PC-3 (cell line): ENCODE measurements around the gene FAM124A. TPM values are rescaled to one million over a fixed set of nuclear protein-coding genes. Genes with fewer than 3 reads are reported as not detected.

ENCODE experiments used
- ATAC-seq: fragments of 200-7000 bp; cut with Tn5 transposase; 2 replicates; pipeline ENCODE4 v1.9.1; 2020; ENCODE audit warnings: mild to moderate bottlenecking, moderate library complexity
- BruUV-seq: library from RNA; stranded (reverse); fragments of 400-500 nt; replicated peaks from 2 replicates; lab custom pipeline; 2021; lab: Mats Ljungman, UMichigan
- CTCF ChIA-PET: fragments of 300-600 bp; sonication (Branson Sonifier 250); formaldehyde crosslinking; loops from one replicate; lab custom pipeline; 2022; ENCODE audit warnings: antibody characterized with exemption; lab: Charles Lee
- POLR2A ChIA-PET: fragments of 300-600 bp; sonication (Branson Sonifier 250); formaldehyde crosslinking; loops from one replicate; lab custom pipeline; 2022; ENCODE audit warnings: antibody characterized with exemption; ENCODE audit not compliant: unreplicated experiment; lab: Charles Lee
- DNase-seq: peaks from one replicate; pipeline ENCODE4 v3.0.0-alpha.2; 2015
- H2AFZ ChIP-seq: fragments of 300-600 bp; sonication (generic); 2 replicates; pipeline ENCODE4 v1.6.0; 2016; ENCODE audit warnings: antibody characterized with exemption, low read length
- H3F3A ChIP-seq: fragments of 300-600 bp; sonication (generic); one replicate; pipeline ENCODE4 v1.6.0; 2017; ENCODE audit warnings: antibody characterized with exemption, low read length, control low read depth, mild to moderate bottlenecking; ENCODE audit not compliant: unreplicated experiment
- H3K27ac ChIP-seq: fragments of 300-600 bp; sonication (generic); 2 replicates; pipeline ENCODE4 v1.5.1; 2016; ENCODE audit warnings: mild to moderate bottlenecking, low read length
- H3K27me3 ChIP-seq: fragments of 300-600 bp; sonication (generic); 2 replicates; pipeline ENCODE4 v1.6.1; 2016; ENCODE audit warnings: low read length, mixed read lengths
- H3K36me3 ChIP-seq: fragments of 300-600 bp; sonication (generic); 2 replicates; pipeline ENCODE4 v1.6.1; 2016; ENCODE audit warnings: low read depth, mixed run types, low read length, mixed read lengths
- H3K4me1 ChIP-seq: fragments of 300-600 bp; sonication (generic); 2 replicates; pipeline ENCODE4 v1.5.1; 2016; ENCODE audit warnings: low read length; ENCODE audit not compliant: insufficient read depth
- H3K4me2 ChIP-seq: fragments of 300-600 bp; sonication (generic); 2 replicates; pipeline ENCODE4 v1.6.0; 2016; ENCODE audit warnings: low read length
- H3K4me3 ChIP-seq: fragments of 300-600 bp; sonication (generic); 2 replicates; pipeline ENCODE4 v1.5.1; 2016; ENCODE audit warnings: mild to moderate bottlenecking, low read length, mixed read lengths
- H3K79me2 ChIP-seq: fragments of 300-600 bp; sonication (generic); 2 replicates; pipeline ENCODE4 v1.6.1; 2017; ENCODE audit warnings: low read length, mixed read lengths
- H3K9ac ChIP-seq: fragments of 300-600 bp; sonication (generic); 2 replicates; pipeline ENCODE4 v1.6.0; 2016; ENCODE audit warnings: mild to moderate bottlenecking, low read length
- H3K9me2 ChIP-seq: fragments of 300-600 bp; sonication (generic); replicated peaks from 2 replicates; pipeline ENCODE4 v1.6.1; 2016; ENCODE audit warnings: mixed run types, low read length, mixed read lengths
- H3K9me3 ChIP-seq: fragments of 300-600 bp; sonication (generic); 2 replicates; pipeline ENCODE4 v1.6.1; 2016; ENCODE audit warnings: low read length, mixed read lengths
- H4K20me1 ChIP-seq: fragments of 300-600 bp; sonication (generic); 2 replicates; pipeline ENCODE4 v1.6.1; 2016; ENCODE audit warnings: low read length, mixed read lengths
- EZH2 ChIP-seq: fragments of 300-600 bp; sonication (generic); IDR thresholded peaks from one replicate; pipeline ENCODE4 v1.6.1; 2017; ENCODE audit warnings: antibody characterized with exemption, mild to moderate bottlenecking, low read length; ENCODE audit not compliant: unreplicated experiment
- EZH2phosphoT487 ChIP-seq: fragments of 300-600 bp; sonication (generic); IDR thresholded peaks from 2 replicates; pipeline ENCODE4 v1.6.1; 2018; ENCODE audit warnings: mild to moderate bottlenecking, antibody characterized with exemption, low read length, borderline replicate concordance
- intact Hi-C: fragments of 100-400 bp; cut with micrococcal nuclease; formaldehyde crosslinking; loops from 2 replicates; pipeline ENCODE4 v1.9.0; 2023
- total RNA-seq: library from RNA; depleted of rRNA; stranded (reverse); fragments of >200 nt; gene quantifications from 2 replicates; pipeline ENCODE4 v1.2.3, GENCODE V29; 2014
- TF ChIP-seq, protein P1 (sequence below): fragments of 300-600 bp; sonication (generic); conservative IDR thresholded peaks from 2 replicates; pipeline ENCODE4 v1.5.1; 2017; ENCODE audit warnings: antibody characterized with exemption, low read depth, mild to moderate bottlenecking, low read length

FAM124A gene
- total RNA-seq, 1 experiment from 2014 or later = 1.1 TPM

DNA sequence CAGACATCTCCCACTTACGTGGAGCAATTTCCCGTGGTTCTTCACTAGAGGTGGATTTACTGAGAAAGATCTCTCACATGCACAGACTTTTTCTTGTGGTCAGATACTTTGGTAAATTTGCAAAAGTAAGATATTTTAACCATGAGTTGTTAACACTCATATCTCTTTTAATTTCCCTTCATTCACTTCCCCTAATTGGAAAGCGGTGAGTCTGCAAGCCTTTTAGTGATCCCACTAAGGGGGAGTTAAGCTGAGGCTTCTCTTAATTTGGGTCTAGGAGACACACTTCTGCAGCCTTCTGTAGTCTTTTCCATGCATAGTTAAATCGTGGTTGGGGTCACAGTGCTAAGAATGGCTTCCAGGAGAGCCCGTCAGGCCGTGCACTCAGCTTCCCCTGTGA lies 86.6 kb downstream of the FAM124A start:
- Histone ChIP-seq H3K9me2 (no peaks in the 10 kb centered on the region), H3K4me1 (no peaks in the 10 kb centered on the region), H3K9me3 (no peaks in the 10 kb centered on the region), H3K79me2 (no peaks in the 10 kb centered on the region), H3K4me2 (no peak overlapping the region), H3K27me3 (no peaks in the 10 kb centered on the region), H3K9ac (no peak overlapping the region), H3K27ac (no peak overlapping the region), H3F3A (no peaks in the 10 kb centered on the region), H4K20me1 (no peaks in the 10 kb centered on the region), H2AFZ (no peak overlapping the region), H3K36me3 (no peaks in the 10 kb centered on the region), H3K4me3 (no peak overlapping the region)
- no TSS peak for BruUV-seq
- intact Hi-C loops = no loop called here
- no peak for DNase-seq
- CTCF ChIA-PET = no interaction called here
- POLR2A ChIA-PET = no interaction called here
- TF ChIP-seq EZH2 = no peak
- no peak for ATAC-seq

DNA sequence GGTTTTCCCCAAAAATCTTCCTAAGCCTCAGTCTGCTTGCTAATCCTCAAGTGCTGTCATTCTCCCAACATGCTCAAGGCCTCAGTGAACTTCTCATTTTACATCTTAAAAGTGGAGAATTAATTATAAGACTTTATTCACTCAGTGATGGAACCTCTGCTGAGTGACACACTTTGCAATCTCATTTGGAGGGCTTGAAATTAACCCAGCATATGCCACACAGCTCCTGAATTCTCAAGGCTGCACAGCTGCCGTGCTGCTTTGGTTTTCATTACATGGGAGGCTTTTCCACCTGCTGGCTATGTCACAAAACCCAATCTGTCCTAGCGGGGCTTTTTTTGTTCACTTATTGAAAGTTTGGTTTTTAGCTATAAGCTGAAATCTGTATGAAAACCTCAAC lies 89.0 kb downstream of the FAM124A start:
- Histone ChIP-seq H3K9ac (no peak overlapping the region), H3K9me3 (no peaks in the 10 kb centered on the region), H3K4me3 (no peak overlapping the region), H3F3A (no peaks in the 10 kb centered on the region), H3K4me1 (no peaks in the 10 kb centered on the region), H3K79me2 (no peaks in the 10 kb centered on the region), H2AFZ (no peak overlapping the region), H3K36me3 (no peaks in the 10 kb centered on the region), H4K20me1 (no peaks in the 10 kb centered on the region), H3K4me2 (no peak overlapping the region), H3K27ac (no peak overlapping the region), H3K27me3 (no peaks in the 10 kb centered on the region), H3K9me2 (no peaks in the 10 kb centered on the region)
- CTCF ChIA-PET = no interaction called here
- no TSS peak for BruUV-seq
- POLR2A ChIA-PET = no interaction called here
- DNase-seq (no peak), ATAC-seq (no peak)
- TF ChIP-seq EZH2phosphoT487 (no peak), EZH2 (no peak)
- TF ChIP-seq, protein P1, sequence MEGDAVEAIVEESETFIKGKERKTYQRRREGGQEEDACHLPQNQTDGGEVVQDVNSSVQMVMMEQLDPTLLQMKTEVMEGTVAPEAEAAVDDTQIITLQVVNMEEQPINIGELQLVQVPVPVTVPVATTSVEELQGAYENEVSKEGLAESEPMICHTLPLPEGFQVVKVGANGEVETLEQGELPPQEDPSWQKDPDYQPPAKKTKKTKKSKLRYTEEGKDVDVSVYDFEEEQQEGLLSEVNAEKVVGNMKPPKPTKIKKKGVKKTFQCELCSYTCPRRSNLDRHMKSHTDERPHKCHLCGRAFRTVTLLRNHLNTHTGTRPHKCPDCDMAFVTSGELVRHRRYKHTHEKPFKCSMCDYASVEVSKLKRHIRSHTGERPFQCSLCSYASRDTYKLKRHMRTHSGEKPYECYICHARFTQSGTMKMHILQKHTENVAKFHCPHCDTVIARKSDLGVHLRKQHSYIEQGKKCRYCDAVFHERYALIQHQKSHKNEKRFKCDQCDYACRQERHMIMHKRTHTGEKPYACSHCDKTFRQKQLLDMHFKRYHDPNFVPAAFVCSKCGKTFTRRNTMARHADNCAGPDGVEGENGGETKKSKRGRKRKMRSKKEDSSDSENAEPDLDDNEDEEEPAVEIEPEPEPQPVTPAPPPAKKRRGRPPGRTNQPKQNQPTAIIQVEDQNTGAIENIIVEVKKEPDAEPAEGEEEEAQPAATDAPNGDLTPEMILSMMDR = no peak
- intact Hi-C loops = no loop called here

DNA sequence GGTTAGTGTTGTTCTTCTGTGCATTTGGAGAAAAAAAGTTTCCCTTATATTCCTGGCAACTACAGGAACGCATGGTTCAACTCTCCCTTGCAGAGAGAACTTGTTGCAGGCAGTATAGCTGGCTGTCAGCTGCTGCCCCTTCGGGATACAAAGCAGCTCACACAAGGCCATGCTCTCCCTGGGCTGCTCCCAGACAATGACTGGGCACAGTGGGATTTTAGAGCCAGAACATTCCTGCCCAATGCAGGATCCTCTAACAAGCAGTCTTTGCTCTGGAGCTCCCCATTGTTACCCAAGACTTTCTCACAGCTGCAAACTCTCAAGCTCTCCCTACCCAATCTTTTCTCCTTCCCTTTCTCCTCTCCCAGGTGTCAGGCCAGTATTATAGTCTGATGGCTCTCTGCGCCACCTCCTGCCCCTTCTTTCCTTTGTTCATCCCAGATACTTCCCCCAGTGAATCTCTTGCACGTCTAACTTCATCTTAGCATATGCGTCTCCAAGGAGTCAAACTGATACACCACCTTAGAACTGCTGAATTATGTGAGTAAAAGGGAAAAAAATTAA lies 89.8 kb downstream of the FAM124A start:
- Histone ChIP-seq H3K4me3 (no peak overlapping the region), H3K27me3 (no peaks in the 10 kb centered on the region), H2AFZ (no peak overlapping the region), H3K9me2 (no peaks in the 10 kb centered on the region), H3K9ac (no peak overlapping the region), H3K36me3 (no peaks in the 10 kb centered on the region), H3K9me3 (no peaks in the 10 kb centered on the region), H3F3A (no peaks in the 10 kb centered on the region), H4K20me1 (no peaks in the 10 kb centered on the region), H3K27ac (no peak overlapping the region), H3K4me1 (peaks cover 6% of the 10 kb centered on the region), H3K79me2 (no peaks in the 10 kb centered on the region), H3K4me2 (no peak overlapping the region)
- TF ChIP-seq, protein P1 = no peak
- no peak for TF ChIP-seq EZH2
- no peak for TF ChIP-seq EZH2phosphoT487
- DNase-seq (no peak), ATAC-seq (no peak)
- intact Hi-C loops = no loop called here
- no TSS peak for BruUV-seq
- POLR2A ChIA-PET = interaction anchor here (0.5 kb wide), 1 partner anchor 63 kb away, joined by 16 read pairs; no protein-coding TSS in a partner anchor
- CTCF ChIA-PET = no interaction called here
